ENCODE data around the gene CHSY1.

GRCh38 chr15:101273534-101273933 is 21.7 kb upstream of the CHSY1 start:
- TF ChIP-seq CTCF (IDR thresholded peaks at IDR 0.05): no peak
- no peak for TF ChIP-seq EZH2 (IDR thresholded peaks at IDR 0.05)

Data from neural progenitor cell (in vitro differentiated cells).